HG02798 (cell line): Measurements from ENCODE around the gene HCLS1.

ENCODE experiments used
- ATAC-seq: cut with Tn5 transposase; IDR thresholded peaks from one replicate; pipeline ENCODE4 v1.9.1; 2021; ENCODE audit warnings: mild to moderate bottlenecking; ENCODE audit not compliant: unreplicated experiment, poor library complexity

Gene HCLS1

DNA sequence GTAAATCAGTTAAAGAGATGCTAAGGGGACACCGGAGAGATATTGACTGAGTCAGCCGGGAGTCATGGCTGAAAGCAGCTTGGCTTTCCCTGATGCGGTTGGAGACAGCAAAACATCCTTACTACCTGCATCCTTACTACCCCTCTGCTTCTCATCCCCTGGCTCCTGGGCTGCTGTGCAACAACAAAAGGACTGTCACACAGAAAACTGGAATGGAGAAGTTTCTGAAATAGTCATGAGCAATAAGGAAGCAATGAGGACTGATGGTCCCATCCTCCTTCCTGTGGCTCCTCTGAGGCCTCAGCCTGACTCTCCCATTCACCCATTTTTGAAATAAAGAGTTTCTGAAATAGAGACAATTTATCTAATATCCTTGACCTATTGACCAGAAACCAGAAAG, 1.1 kb downstream of the HCLS1 start:
- no peak for ATAC-seq

DNA sequence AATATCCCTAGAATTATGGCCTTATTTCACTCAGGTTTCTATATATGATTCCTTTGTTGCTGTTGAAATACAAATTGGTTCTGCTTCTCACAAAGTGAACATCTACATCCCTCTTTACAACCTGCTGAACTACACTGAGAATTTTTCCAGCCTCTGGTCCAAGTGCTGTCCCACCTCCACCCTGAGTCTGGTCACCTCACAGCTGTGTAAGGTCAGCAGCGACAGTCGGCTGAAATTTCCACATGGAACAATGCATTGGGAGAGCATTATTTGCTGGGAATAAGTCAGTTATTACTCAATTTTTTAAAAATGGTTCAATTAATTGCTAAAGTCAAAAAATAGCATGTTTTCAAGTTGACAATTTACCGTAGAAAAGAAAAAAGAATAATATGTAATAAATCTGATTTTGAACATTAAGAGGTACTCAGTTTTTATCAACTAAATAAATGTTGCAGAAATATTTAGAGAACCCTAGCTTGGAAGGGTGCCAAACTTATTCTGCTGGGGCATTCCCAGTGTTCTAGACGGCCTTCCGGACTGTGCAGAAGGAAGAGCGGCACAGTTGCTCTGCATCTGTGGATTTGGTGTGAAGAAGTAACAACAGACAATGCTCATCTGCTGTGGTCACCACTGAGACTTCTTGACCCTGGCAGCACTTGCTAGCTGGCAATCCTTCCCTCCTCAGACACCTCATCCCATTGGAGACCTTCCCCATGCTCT, 1.8 kb downstream of the HCLS1 start:
- no peak for ATAC-seq

DNA sequence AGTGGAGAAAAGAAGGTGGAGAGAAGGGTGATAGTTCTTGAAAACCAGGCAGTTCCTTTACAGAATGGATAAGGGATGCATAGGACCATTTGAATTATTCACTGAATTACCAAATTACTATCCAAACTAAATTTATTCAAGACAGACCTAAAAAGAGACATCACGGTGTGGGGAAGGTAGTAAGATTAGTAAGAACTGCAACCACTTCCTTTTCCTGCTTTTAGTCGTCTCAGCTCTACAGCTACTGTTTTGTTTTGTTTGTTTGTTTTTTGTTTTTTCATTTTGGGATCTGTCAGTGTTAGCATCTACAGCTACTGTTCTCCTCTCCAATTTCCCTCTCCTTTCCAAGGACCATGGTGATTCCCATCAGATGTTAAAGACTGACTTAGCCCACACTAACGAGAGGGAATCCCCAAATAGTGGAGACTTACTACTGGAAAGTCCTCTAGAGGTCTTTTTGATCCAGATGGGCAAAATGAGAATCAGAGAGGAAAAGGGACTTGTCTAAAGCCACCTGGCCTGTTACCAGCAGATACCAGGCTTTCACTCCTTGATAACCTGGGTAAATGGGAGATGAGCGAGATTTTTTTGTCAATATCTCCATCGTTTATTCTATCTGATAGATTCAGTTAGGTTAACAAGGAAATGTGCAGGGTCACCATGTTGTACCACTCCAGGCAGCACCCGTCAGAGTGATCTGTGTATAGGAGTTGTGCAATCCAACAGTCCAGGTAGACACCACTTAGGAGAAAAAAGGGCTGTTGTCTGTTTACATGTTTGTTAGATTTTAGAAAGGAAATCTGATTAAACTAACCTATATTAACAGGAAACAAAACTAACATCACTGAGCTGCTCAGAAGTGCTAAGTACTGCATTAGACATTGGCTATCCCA, 6.0 kb downstream of the HCLS1 start:
- peak; percentile 67 for ATAC-seq

DNA sequence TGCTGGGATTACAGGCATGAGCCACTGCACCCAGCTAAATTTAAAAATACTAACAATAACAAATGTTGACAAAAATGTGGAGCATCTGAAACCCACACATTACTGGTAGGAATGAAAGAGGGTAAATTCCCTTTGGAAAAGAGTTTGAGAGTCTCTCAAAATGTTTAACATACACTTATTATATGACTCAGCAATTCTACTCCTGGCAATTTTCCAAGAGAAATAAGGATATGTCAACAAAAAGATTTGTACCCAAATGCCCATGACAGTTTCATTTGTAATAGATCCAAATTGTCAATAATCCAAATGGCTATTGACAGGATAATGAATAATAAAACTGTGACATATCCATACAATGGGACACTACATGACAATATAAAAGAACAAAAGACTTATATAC, 9.0 kb downstream of the HCLS1 start:
- no peak for ATAC-seq

- ATAC-seq: no peak
These were observed 11.1 kb downstream of the HCLS1 start for GRCh38 chr3:121649645-121650044.

DNA sequence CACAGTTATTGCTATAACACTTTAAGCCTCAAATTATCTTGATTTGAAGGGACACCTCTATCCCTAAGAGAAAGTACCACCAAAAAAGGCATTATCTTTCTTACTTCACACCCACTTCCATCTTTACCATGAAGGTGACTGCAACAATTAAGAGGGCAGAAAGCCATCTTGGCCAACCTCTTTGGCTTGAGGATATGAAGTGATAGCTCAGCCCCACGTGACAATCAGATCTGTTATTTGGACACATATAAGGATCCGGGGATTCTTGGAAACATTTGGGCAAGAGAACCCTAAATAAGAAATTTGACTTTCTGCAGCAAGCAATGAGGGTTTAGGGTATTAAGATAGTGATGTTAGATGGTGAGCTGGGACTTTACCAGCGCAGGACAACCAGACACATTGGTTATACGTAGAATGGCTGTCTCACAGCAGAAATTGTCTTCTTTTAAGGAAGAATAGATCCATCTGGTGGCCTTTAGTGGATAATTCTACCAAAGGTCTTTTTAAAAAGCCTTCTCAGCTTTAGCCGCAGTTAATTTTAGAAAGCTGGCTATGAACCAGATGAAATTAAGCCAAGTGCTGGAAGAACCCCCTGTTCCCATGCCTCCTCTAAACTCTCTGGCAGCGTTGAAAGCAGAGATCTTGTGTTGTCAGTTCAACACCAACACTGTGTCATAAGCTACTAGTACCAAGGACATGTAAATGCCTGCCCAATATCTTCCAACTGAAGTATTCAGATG, 12.3 kb downstream of the HCLS1 start:
- no peak for ATAC-seq

GRCh38 chr3:121645054-121645453, 15.6 kb downstream of the HCLS1 start:
- no peak for ATAC-seq

GRCh38 chr3:121642601-121643314, 17.9 kb downstream of the HCLS1 start:
- ATAC-seq: no peak

DNA sequence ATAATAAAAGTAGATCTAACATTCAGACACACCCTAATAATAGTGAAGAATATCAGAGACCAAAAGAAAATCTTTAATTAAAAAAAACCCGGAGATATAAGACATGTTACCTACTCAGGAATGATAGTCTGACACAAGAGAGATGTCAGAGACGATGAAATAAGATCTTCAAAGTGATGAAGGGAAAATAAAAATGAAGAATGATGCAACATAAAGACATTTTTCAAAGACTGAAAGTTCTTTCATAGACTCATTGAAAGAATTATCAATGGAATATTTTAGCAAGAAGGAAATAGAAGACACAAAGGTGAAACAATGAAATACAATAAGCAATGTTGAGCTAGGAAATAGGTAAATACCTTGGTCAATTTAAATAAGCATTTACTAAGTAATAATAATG, 19.6 kb downstream of the HCLS1 start:
- ATAC-seq: no peak

DNA sequence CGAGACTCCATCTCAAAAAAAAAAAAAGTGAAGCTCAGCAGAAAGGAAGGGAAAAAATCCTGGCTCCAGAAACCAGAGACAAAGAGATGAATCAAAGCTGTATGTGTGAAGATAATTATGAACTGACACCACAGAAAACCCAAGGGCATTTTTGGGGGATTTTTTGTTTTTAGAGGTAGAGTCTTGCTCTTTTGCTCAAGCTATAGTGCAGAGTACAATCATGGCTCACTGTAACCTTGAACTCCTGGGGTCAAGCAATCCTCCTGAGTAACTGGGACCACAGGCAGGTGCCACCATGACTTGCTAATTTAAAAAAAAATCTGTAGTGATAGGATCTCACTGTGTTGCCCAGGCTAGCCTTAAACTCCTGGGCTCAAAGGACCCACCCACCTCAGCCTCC, 22.8 kb downstream of the HCLS1 start:
- ATAC-seq: peak; percentile 38

GRCh38 chr3:121630355-121630754, 30.3 kb downstream of the HCLS1 start:
- no peak for ATAC-seq

DNA sequence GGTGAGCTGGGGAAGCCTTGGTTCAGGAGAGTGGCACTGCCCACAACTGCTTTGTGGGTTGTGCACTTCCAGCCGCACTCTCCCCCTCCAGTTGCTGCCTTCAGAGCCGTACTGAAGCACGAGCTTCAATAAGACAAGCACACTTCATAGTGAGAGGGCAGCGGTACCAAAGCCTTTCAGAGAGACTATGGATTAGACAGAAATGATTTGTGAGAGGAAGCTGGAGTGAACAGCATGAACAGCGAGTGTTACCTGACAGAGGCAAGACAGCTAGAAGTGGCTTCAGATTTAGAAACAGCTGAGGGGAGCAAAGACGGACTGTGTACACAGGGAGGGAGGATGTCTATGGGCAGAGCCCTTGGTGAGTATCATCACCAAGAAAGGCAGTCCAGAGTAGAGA, 31.1 kb downstream of the HCLS1 start:
- ATAC-seq: no peak

DNA sequence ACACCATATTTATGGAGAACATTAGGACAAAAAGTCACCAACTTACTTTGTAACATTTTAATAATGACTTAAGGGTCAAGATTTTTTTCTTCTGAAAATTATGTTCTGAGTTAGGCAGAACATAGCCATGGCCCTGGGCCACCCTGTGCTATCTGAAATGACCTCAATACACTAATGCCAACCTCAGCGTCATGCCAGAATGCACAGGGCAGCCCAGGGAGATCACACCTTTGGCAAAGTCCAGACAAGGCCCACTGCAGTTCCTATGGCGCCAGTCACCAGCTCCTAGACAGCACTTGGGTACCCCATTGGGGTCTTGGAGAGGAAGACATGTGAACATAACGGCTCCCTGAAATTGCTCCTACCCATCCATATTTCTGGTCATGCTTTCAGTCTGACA, 33.1 kb downstream of the HCLS1 start:
- ATAC-seq: no peak

DNA sequence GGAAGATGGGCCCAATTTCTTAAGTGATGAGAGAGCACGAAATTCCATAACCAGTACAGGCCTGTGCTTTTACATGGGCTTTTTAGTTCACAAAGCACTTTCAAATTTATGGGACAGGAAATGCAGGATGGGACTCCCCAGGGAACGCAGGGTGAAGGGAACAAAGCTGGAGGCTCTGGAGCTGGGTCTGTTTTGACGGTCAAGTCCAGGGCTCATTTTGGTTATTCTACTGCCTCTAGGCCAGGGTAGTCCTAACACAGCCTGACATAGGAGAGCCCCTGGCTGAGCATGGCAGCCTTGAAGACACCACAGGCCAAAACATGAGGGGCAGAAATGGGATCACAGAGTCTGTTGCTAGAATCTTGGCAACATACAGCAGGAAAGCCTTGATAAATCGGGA, 33.5 kb downstream of the HCLS1 start:
- no peak for ATAC-seq

DNA sequence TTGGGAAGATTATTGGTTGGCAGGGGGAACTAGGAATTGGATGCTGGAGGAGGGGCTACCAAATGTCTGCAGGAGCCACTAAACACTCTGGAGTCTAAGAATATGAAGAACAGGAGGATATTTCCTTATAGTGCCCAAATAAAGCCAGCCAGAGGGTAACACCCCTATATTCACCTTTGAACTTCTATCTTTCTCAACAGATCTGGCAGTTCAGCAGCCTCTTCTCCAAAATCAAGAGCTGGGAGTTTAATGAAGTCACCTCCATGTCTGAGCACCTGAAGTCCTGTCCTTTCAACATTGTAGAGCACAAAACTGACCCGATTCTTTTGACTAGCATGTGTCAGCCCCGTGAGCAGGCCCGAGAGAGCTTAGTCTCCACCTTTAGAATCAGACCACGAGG, 34.2 kb downstream of the HCLS1 start:
- no peak for ATAC-seq

DNA sequence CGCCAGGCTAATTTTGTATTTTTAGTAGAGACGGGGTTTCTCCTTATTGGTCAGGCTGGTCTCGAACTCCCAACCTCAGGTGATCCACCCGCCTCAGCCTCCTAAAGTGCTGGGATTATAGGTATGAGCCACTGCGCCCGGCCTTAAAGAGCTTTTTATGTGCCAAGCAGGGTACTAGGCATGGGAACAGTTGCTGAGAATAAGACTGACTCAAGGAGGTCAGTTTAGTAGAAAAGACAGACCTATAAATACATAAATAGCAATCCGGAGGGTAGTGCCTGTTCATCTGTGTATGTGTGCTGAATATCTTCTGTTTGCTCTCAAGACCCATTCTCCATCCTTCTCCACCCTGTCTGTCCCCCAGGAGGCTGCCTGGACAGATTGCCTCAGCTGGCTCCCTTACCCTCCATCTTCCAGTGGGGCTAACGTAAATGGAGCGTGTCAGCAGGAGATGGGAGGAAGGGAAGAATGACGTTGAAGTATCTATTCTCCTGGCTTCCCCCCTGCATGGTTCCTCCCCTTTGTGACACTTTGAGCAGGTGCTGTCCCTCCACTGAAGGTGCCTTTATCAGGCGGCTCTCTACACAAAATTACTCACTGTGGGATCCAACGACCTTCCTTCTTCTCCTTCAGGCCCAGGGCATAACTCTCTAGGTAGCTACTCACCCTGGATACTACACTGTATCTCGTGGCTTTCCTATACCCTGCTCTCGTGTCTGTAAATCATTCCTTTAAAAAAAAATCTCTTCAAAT, 36.4 kb downstream of the HCLS1 start:
- no peak for ATAC-seq

- no peak for ATAC-seq
These were observed 39.2 kb downstream of the HCLS1 start for GRCh38 chr3:121621491-121621890.

DNA sequence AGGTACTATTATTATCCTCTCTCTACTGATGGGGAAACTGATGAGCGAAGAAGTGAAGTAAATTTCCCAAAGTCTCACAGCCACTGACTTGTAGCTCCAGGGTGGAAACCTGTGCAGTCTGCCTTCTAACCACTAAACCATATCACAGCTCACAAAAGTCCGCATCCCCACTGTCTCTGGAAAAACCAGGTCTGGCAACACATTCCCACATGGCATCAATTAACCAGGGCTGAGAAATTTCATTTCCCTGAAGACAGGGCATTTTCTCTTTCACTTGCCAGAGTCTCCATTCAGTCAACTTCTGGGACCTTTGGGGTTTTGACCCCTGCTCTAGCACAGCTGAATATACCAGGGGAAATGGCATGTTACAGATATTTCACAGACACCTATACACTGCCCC, 41.0 kb downstream of the HCLS1 start:
- ATAC-seq: no peak

- no peak for ATAC-seq
These were observed 54.6 kb downstream of the HCLS1 start for GRCh38 chr3:121606106-121606505.

DNA sequence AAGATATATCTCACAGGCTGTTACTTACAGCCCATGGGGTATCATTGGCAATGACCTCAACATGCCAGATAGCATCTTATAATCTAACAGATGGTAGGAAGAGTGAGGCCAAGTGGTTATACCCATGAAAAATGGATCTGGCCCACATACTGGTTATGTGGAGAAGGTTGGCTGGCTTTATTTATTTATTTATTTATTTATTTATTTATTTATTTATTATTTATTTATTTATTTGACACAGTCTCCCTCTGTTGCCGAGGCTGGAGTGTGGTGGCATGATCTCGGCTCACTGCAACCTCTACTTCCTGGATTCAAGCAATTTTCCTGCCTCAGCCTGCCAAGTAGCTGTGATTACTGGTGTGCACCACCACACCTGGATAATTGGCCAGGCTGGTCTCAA, 55.9 kb downstream of the HCLS1 start:
- no peak for ATAC-seq
